ENCODE measurements around the gene DOCK10. TPM values are rescaled to one million over a fixed set of nuclear protein-coding genes. Genes with fewer than 3 reads are reported as not detected.

DOCK10 gene
- total and polyA plus RNA-seq, 2 donors (not counting 1 experiment from before 2014, with no cell fraction given) = 49.5 to 139 TPM

DNA sequence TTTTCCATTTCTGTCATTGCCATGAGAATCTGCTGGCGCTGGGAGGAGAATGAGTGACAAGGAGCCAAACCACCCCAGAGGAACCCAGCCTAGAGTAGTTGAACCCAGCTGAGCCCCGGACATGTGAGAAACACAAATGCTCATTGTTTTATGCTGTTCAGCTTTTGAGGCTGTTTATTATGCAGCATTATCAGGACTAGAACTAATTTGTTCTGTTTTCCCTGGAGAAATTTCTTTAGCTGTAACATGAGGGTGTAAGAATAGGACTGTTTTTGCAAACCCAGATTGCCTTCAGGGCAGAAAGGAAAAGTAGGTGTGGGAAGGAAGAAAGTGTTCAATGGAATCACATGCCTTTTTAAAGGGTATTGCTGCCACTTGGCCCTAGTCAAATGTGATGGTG is 28.5 kb upstream of the DOCK10 start:
- Histone ChIP-seq H4K20me1 (ENCODE audit: control insufficient read depth, insufficient read depth, low read length, poor library complexity, severe bottlenecking) (no peaks in the 10 kb centered on the region), H3K9ac (ENCODE audit: low read length) (no peak overlapping the region), H3K4me2 (replicated peaks; ENCODE audit: low read depth, low read length, poor library complexity, severe bottlenecking) (no peak overlapping the region), H3K27ac (ENCODE audit: low read length in 2 of 2) (no peak overlapping the region), H2AFZ (ENCODE audit: insufficient read depth, low read depth, low read length, poor library complexity, severe bottlenecking) (no peak overlapping the region), H3K9me3 (ENCODE audit: control extremely low read depth in 1 of 3, control insufficient read depth in 2 of 3, insufficient read depth in 1 of 3, low read length in 2 of 3) (peaks cover 1 to 9% (median 7%) of the 10 kb centered on the region in 3 donors), H3K27me3 (replicated peaks in 1 of 4; ENCODE audit: control extremely low read depth in 1 of 4, control insufficient read depth in 3 of 4, insufficient read depth in 4 of 4, low read length in 3 of 4) (peaks cover 0 to 8% (median 0%) of the 10 kb centered on the region in 4 experiments), H3K79me2 (ENCODE audit: control insufficient read depth, insufficient read depth, low read length) (no peaks in the 10 kb centered on the region), H3K4me3 (ENCODE audit: control extremely low read depth in 1 of 5, extremely low read depth in 1 of 5, insufficient read depth in 1 of 5, low read depth in 2 of 5, low read length in 4 of 5) (no peak overlapping the region), H3K4me1 (ENCODE audit: control insufficient read depth in 2 of 2, insufficient read depth in 2 of 2, low read length in 2 of 2) (no peaks in the 10 kb centered on the region), H3K36me3 (replicated peaks in 1 of 2; ENCODE audit: control extremely low read depth in 1 of 2, control insufficient read depth in 1 of 2, extremely low read depth in 1 of 2, insufficient read depth in 2 of 2, low read length in 1 of 2) (no peaks in the 10 kb centered on the region)
- intact Hi-C loops (cut with micrococcal nuclease) = no loop called here
- ATAC-seq (ENCODE audit: low read depth) (no peak), DNase-seq (no peak)
- peaks cover 6% of the 10 kb centered on the region for H3K9me3 Mint-ChIP-seq (ENCODE audit: insufficient read depth)
- WGBS (ENCODE audit: insufficient coverage) = 100% methylated on average over 2 of the region's 2 CpGs
- TF ChIP-seq, protein P1, sequence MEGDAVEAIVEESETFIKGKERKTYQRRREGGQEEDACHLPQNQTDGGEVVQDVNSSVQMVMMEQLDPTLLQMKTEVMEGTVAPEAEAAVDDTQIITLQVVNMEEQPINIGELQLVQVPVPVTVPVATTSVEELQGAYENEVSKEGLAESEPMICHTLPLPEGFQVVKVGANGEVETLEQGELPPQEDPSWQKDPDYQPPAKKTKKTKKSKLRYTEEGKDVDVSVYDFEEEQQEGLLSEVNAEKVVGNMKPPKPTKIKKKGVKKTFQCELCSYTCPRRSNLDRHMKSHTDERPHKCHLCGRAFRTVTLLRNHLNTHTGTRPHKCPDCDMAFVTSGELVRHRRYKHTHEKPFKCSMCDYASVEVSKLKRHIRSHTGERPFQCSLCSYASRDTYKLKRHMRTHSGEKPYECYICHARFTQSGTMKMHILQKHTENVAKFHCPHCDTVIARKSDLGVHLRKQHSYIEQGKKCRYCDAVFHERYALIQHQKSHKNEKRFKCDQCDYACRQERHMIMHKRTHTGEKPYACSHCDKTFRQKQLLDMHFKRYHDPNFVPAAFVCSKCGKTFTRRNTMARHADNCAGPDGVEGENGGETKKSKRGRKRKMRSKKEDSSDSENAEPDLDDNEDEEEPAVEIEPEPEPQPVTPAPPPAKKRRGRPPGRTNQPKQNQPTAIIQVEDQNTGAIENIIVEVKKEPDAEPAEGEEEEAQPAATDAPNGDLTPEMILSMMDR (IDR thresholded peaks at IDR 0.05) = no peak
- no peak for TF ChIP-seq EZH2 (IDR thresholded peaks at IDR 0.05; ENCODE audit: borderline replicate concordance, insufficient read depth, low read depth, low read length, poor library complexity, severe bottlenecking)
- ChIA-PET POLR2A (interaction anchor here (0.7 kb wide), 1 partner anchor 47 kb away, joined by 4 read pairs; no protein-coding TSS in a partner anchor), CTCF (interaction anchor here (0.6 to 0.7 kb wide), 2 partner anchors 587 to 596 kb away, joined by 3 to 4 read pairs; no protein-coding TSS in a partner anchor)
- H3K27me3 Mint-ChIP-seq = peaks cover 31% of the 10 kb centered on the region
- no peak overlapping the region for H3K27ac Mint-ChIP-seq
- no peaks in the 10 kb centered on the region for H3K4me1 Mint-ChIP-seq
- no peak overlapping the region for H3K4me3 Mint-ChIP-seq

DNA sequence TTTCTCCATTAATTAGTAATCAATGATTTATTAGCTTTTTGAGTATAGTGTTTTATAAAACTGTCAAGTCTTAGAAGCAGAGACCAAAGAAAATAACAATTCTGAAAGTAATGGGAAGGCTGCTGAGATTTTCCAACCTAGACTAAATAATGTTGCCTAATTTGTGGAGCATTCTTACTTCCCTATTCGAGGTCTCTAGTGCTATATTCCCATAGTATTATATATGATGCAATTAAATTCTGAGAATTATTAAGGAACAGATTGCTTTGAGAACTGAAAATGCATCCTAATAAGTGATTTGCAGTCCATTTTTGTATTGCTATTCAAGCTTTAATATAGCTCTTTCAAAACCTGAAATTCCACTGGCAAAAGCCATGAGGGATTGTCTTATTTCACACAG is 27.7 kb upstream of the DOCK10 start:
- H3K36me3 ChIP-seq (replicated peaks in 1 of 2; ENCODE audit: control extremely low read depth in 1 of 2, control insufficient read depth in 1 of 2, extremely low read depth in 1 of 2, insufficient read depth in 2 of 2, low read length in 1 of 2) = no peaks in the 10 kb centered on the region
- ChIA-PET POLR2A (no interaction called here), CTCF (interaction anchor here (0.6 to 0.7 kb wide), 2 partner anchors 16 to 823 kb away, joined by 3 read pairs; no protein-coding TSS in a partner anchor)
- peaks cover 31% of the 10 kb centered on the region for H3K27me3 Mint-ChIP-seq
- H3K27ac ChIP-seq (ENCODE audit: low read length in 2 of 2) = no peak overlapping the region
- DNase-seq (no peak), ATAC-seq (ENCODE audit: low read depth) (no peak)
- no peaks in the 10 kb centered on the region for H3K4me1 ChIP-seq (ENCODE audit: control insufficient read depth in 2 of 2, insufficient read depth in 2 of 2, low read length in 2 of 2)
- no peak overlapping the region for H3K4me2 ChIP-seq (replicated peaks; ENCODE audit: low read depth, low read length, poor library complexity, severe bottlenecking)
- no CpG with 5 or more reads among the region's 1 CpG for WGBS (ENCODE audit: insufficient coverage)
- no peak overlapping the region for H3K9ac ChIP-seq (ENCODE audit: low read length)
- H3K27me3 ChIP-seq (replicated peaks in 1 of 4; ENCODE audit: control extremely low read depth in 1 of 4, control insufficient read depth in 3 of 4, insufficient read depth in 4 of 4, low read length in 3 of 4) = peaks cover 0 to 8% (median 0%) of the 10 kb centered on the region in 4 experiments
- no peaks in the 10 kb centered on the region for H3K4me1 Mint-ChIP-seq
- H3K9me3 Mint-ChIP-seq (ENCODE audit: insufficient read depth) = peaks cover 6% of the 10 kb centered on the region
- H4K20me1 ChIP-seq (ENCODE audit: control insufficient read depth, insufficient read depth, low read length, poor library complexity, severe bottlenecking) = no peaks in the 10 kb centered on the region
- intact Hi-C loops (cut with micrococcal nuclease) = no loop called here
- no peak overlapping the region for H3K4me3 Mint-ChIP-seq
- H3K4me3 ChIP-seq (ENCODE audit: control extremely low read depth in 1 of 5, extremely low read depth in 1 of 5, insufficient read depth in 1 of 5, low read depth in 2 of 5, low read length in 4 of 5) = no peak overlapping the region
- H2AFZ ChIP-seq (ENCODE audit: insufficient read depth, low read depth, low read length, poor library complexity, severe bottlenecking) = no peak overlapping the region
- TF ChIP-seq, protein P1 (IDR thresholded peaks at IDR 0.05) = no peak
- TF ChIP-seq EZH2 (IDR thresholded peaks at IDR 0.05; ENCODE audit: borderline replicate concordance, insufficient read depth, low read depth, low read length, poor library complexity, severe bottlenecking) = no peak
- no peak overlapping the region for H3K27ac Mint-ChIP-seq
- H3K9me3 ChIP-seq (ENCODE audit: control extremely low read depth in 1 of 3, control insufficient read depth in 2 of 3, insufficient read depth in 1 of 3, low read length in 2 of 3) = peaks cover 1 to 9% (median 7%) of the 10 kb centered on the region in 3 donors
- H3K79me2 ChIP-seq (ENCODE audit: control insufficient read depth, insufficient read depth, low read length) = no peaks in the 10 kb centered on the region
